Activated CD8-positive, alpha-beta T cell treated with anti-CD3 and anti-CD28 coated beads for 36 hours (primary cell): Measurements from ENCODE around the gene PSORS1C2. TPM values are rescaled to one million over a fixed set of nuclear protein-coding genes. Genes with fewer than 3 reads are reported as not detected.

ENCODE experiments used
- ATAC-seq: fragments of 200-7000 bp; cut with Tn5 transposase; one replicate; pipeline ENCODE4 v1.10.0; 2021; ENCODE audit warnings: mild to moderate bottlenecking, moderate library complexity
- CTCF ChIA-PET: fragments of 350-600 bp; sonication (Branson Sonifier 250); formaldehyde crosslinking; loops from one replicate; lab custom pipeline; 2021; ENCODE audit warnings: antibody characterized with exemption; lab: Charles Lee
- POLR2A ChIA-PET: fragments of 350-600 bp; sonication (Branson Sonifier 250); formaldehyde crosslinking; loops from one replicate; lab custom pipeline; 2021; ENCODE audit warnings: antibody characterized with exemption; lab: Charles Lee
- DNase-seq: peaks from one replicate; pipeline ENCODE4 v3.0.0-alpha.2; 2020
- H3K27ac Mint-ChIP-seq: one replicate; pipeline ENCODE4 v1.8.0; 2021; ENCODE audit warnings: mild to moderate bottlenecking, mixed read lengths
- H3K27me3 Mint-ChIP-seq: one replicate; pipeline ENCODE4 v1.8.0; 2021; ENCODE audit warnings: mixed read lengths
- H3K36me3 Mint-ChIP-seq: one replicate; pipeline ENCODE4 v1.8.0; 2021; ENCODE audit warnings: low read depth, mixed read lengths
- H3K4me1 Mint-ChIP-seq: one replicate; pipeline ENCODE4 v1.8.0; 2021; ENCODE audit warnings: low read depth, mixed read lengths
- H3K4me3 Mint-ChIP-seq: one replicate; pipeline ENCODE4 v1.8.0; 2021; ENCODE audit warnings: mild to moderate bottlenecking, moderate library complexity, mixed read lengths
- H3K9me3 Mint-ChIP-seq: one replicate; pipeline ENCODE4 v1.8.0; 2021; ENCODE audit warnings: mixed read lengths
- intact Hi-C: fragments of 100-400 bp; cut with micrococcal nuclease; formaldehyde crosslinking; loops from one replicate; pipeline ENCODE4 v1.10.0; 2022
- total RNA-seq, 2 experiments: library from RNA; stranded (reverse); gene quantifications; one replicate each; pipeline ENCODE4 v1.2.3, GENCODE V29; 2021
- TF ChIP-seq, protein P1 (sequence below): fragments of 200-600 bp; IDR thresholded peaks from one replicate; pipeline ENCODE4 v1.8.0; 2022; ENCODE audit warnings: antibody characterized with exemption, mild to moderate bottlenecking

The PSORS1C2 gene
- total RNA-seq, 2 experiments from 2014 or later = not detected

DNA sequence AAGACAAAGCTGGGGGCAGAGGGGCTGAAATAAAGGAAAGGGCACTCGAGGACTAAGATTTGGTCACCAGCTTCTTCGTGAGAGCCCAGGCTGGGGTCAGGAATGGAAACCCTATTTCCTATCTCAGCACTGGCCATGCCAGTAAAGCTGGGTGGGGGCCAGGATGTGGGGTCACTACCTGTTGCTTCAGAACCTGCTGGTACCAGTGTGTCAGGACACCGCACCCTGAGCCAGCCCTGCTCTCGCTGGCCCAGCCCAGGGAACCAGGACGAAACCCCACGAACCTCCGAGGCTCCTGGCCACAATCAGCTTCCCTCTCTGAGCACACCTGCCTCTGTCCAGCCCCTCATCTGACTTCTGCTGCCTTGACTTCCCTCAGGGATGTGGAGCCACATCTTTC, 20.7 kb downstream of the PSORS1C2 start:
- ChIA-PET CTCF (interaction anchor here (0.9 to 2.0 kb wide), 3 partner anchors 9 to 74 kb away, joined by 3 to 7 read pairs (median 6); no protein-coding TSS in a partner anchor), POLR2A (interaction anchor here (0.8 kb wide), 1 partner anchor 188 kb away, joined by 3 read pairs; no protein-coding TSS in a partner anchor)
- Mint-ChIP-seq H3K4me3 (no peak overlapping the region), H3K9me3 (no peaks in the 10 kb centered on the region), H3K27me3 (no peaks in the 10 kb centered on the region), H3K36me3 (no peaks in the 10 kb centered on the region), H3K27ac (no peak overlapping the region), H3K4me1 (no peaks in the 10 kb centered on the region)
- intact Hi-C loops = no loop called here
- no peak for ATAC-seq
- TF ChIP-seq, protein P1, sequence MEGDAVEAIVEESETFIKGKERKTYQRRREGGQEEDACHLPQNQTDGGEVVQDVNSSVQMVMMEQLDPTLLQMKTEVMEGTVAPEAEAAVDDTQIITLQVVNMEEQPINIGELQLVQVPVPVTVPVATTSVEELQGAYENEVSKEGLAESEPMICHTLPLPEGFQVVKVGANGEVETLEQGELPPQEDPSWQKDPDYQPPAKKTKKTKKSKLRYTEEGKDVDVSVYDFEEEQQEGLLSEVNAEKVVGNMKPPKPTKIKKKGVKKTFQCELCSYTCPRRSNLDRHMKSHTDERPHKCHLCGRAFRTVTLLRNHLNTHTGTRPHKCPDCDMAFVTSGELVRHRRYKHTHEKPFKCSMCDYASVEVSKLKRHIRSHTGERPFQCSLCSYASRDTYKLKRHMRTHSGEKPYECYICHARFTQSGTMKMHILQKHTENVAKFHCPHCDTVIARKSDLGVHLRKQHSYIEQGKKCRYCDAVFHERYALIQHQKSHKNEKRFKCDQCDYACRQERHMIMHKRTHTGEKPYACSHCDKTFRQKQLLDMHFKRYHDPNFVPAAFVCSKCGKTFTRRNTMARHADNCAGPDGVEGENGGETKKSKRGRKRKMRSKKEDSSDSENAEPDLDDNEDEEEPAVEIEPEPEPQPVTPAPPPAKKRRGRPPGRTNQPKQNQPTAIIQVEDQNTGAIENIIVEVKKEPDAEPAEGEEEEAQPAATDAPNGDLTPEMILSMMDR = no peak
- no peak for DNase-seq

DNA sequence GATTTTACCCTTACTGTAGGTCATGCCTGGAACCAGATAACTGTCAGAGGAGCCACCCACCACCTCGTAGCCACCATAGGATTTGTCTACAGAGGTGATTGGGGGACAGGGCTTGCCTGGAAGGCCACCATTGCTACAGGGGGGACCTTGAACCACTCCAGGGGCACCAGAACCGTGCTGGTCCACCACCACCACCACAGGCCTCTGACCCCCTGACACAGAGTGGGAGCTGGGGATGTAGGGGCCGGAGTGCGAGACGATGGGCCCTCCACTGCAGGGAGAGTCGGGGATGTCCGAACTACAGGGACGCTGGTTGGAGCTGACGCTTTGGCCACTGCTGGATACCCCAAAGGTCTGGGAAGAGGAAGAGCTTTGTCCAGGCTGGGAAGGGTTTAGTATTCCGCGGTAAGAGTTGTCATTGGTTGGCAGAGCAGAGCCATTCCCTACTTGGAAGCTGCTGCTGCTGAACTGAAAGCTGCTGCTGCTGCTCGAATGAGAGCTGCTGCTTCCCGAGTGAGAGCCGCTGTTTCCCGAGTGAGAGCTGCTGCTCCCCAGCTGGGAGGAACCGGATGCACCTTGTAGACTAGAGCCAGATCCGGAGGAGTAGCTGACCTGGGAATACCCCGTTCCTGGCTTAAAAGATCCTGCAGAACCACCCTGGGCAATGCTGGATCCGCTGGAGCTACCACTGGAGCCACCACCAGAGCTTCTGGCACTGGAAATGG, 22.0 kb downstream of the PSORS1C2 start:
- no peaks in the 10 kb centered on the region for H3K36me3 Mint-ChIP-seq
- no peaks in the 10 kb centered on the region for H3K9me3 Mint-ChIP-seq
- CTCF ChIA-PET = interaction anchor here (1.0 to 1.6 kb wide), 4 partner anchors 11 to 202 kb away, joined by 3 to 5 read pairs (median 4); partner anchors contain the start of gene PSORS1C2
- ATAC-seq (no peak), DNase-seq (no peak)
- H3K27ac Mint-ChIP-seq = no peak overlapping the region
- H3K4me1 Mint-ChIP-seq = no peaks in the 10 kb centered on the region
- no peaks in the 10 kb centered on the region for H3K27me3 Mint-ChIP-seq
- H3K4me3 Mint-ChIP-seq = no peak overlapping the region
- POLR2A ChIA-PET = no interaction called here
- intact Hi-C loops = no loop called here
- TF ChIP-seq, protein P1 = no peak

DNA sequence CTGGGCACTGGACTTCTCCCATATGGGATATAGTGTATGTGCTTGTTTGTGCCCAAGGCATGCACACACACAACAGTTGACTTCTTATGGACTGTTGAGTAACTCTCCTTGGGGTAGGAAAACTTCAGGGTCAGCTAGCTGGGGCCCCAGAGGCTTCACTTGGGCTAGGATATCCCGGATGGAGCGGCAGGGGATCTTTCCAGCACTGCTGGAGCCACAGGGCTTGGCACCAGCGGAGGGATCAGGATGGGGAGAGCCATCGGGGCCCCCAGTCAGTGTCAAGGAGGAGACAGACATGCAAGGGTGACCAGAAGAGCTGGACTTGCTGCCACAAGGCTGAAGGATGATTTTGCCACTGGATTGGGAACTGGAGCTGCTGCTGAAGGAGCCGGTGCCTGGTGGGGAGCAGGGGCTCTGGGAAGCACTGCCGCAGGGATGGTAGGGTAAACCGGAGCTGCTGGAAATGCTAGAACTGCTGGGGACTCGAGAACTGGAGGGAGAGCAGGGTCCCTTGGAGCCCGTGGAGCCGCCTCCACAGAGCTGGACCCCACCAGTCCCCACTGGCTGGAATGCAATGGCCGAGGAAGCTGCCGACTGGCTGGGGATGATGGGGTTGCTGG, 22.8 kb downstream of the PSORS1C2 start:
- Mint-ChIP-seq H3K36me3 (no peaks in the 10 kb centered on the region), H3K9me3 (no peaks in the 10 kb centered on the region), H3K27me3 (no peaks in the 10 kb centered on the region), H3K4me3 (no peak overlapping the region), H3K27ac (no peak overlapping the region), H3K4me1 (no peaks in the 10 kb centered on the region)
- ATAC-seq = no peak
- DNase-seq = no peak
- CTCF ChIA-PET = interaction anchor here (1.0 to 1.6 kb wide), 5 partner anchors 13 to 201 kb away, joined by 3 to 5 read pairs (median 4); partner anchors contain the start of gene PSORS1C2
- intact Hi-C loops = no loop called here
- POLR2A ChIA-PET = no interaction called here
- TF ChIP-seq, protein P1 = no peak

- TF ChIP-seq, protein P1 = no peak
- POLR2A ChIA-PET = no interaction called here
- Mint-ChIP-seq H3K4me3 (no peak overlapping the region), H3K4me1 (no peaks in the 10 kb centered on the region), H3K27me3 (no peaks in the 10 kb centered on the region), H3K36me3 (no peaks in the 10 kb centered on the region), H3K27ac (no peak overlapping the region), H3K9me3 (no peaks in the 10 kb centered on the region)
- CTCF ChIA-PET = interaction anchor here (1.0 to 1.6 kb wide), 3 partner anchors 14 to 200 kb away, joined by 3 to 5 read pairs (median 4); no protein-coding TSS in a partner anchor
- intact Hi-C loops = no loop called here
- DNase-seq (no peak), ATAC-seq (no peak)
Observed at GRCh38 chr6:31114970-31115849, 23.7 kb downstream of the PSORS1C2 start.
